GM12891 (cell line): Measurements from ENCODE around the gene KBTBD4.
"Not testable (repeated sequence)": the region's sequence is repeated elsewhere in the genome, so short reads cannot be mapped to it uniquely, and the experiment has no call there.

Experiments used
- DNase-seq: peaks from one replicate; pipeline ENCODE4 v3.0.0; 2011; ENCODE audit warnings: low spot score; ENCODE audit not compliant: insufficient read length
- FAIRE-seq: peaks from 2 replicates; lab custom pipeline; 2011; peaks lifted over from hg19 to GRCh38; lab: Jason Lieb, UNC
- PAX5 ChIP-seq: IDR thresholded peaks from 2 replicates; pipeline ENCODE4 v1.6.1; 2011; ENCODE audit warnings: low read length, moderate library complexity, mild to moderate bottlenecking; ENCODE audit not compliant: insufficient read depth, severe bottlenecking
- POLR2A ChIP-seq: IDR thresholded peaks from 2 replicates; pipeline ENCODE4 v1.6.1; 2011; ENCODE audit warnings: low read depth, low read length, control low read depth
- POLR2AphosphoS5 ChIP-seq: IDR thresholded peaks from 2 replicates; pipeline ENCODE4 v1.6.1; 2011; ENCODE audit warnings: low read depth, low read length, control low read depth
- POU2F2 ChIP-seq: IDR thresholded peaks from 2 replicates; pipeline ENCODE4 v1.6.1; 2011; ENCODE audit warnings: low read depth, mild to moderate bottlenecking, control low read depth, low read length, moderate library complexity
- SPI1 ChIP-seq: IDR thresholded peaks from 2 replicates; pipeline ENCODE4 v1.6.1; 2011; ENCODE audit warnings: low read depth, low read length, control low read depth
- TAF1 ChIP-seq: IDR thresholded peaks from 2 replicates; pipeline ENCODE4 v1.6.1; 2011; ENCODE audit warnings: low read depth, low read length, control low read depth

The KBTBD4 gene

DNA sequence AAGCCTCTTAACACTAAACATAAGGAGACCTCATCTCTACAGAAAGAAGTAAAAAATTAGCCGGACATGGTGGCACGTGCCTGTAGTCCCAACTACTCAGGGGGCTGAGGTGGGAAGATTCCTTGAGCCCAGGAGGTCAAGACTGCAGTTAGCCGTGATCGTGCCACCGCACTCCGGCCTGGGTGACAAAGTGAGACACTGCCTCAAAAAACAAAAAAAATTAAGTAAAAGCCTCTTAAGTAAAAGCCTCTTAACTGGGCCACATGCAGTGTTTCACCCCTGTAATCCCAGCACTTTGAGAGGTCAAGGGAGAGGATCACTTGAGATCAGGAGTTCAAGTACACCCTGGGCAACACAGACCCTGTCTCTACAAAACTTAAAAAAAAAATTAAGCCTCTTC lies 51.6 kb downstream of the KBTBD4 start:
- FAIRE-seq = no peak
- TF ChIP-seq TAF1 (no peak), POLR2AphosphoS5 (no peak), POLR2A (no peak)

GRCh38 chr11:47526032-47526431 lies 52.7 kb downstream of the KBTBD4 start:
- DNase-seq, FAIRE-seq: not testable (repeated sequence)

More for the DNA sequence above, 51.6 kb downstream of the KBTBD4 start:
- DNase-seq = no peak

GRCh38 chr11:47524291-47524874 lies 54.4 kb downstream of the KBTBD4 start:
- TF ChIP-seq POLR2A (no peak), POU2F2 (no peak), TAF1 (no peak), POLR2AphosphoS5 (no peak), SPI1 (no peak), PAX5 (no peak)
- DNase-seq = no peak
- peak; percentile 84 for FAIRE-seq

DNA sequence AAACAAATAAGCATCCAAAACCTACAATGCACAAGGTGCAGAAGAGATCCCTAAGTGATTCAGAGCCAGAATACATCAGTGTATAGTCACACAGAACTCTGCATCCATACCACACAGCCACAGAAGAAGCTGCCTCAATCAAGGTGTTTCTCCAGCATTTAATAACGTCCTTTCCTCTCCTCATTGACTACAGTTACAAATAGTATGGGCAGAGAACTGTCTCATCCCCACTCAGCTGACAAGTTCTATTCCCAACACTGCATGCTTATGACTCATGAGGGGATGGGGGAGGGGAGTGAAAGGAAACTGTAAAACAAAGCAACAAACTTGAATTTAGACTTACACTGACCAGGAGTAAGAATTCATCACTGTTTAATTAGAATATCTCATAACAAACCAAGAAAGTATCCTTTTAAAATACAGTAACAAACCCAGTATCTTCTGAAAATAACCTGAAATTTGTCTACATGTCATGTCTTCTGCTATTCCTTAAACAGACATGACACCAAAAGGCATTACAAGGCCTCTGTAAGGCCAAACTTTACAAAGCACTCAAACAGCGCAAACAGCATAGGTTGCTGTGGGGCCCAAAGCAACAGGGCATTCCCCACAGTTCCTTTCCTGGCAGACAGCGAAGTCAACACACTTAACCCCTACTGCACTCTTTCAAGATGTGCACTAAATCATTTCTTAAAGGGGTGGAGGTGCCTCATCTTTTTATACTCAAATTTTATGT lies 55.1 kb downstream of the KBTBD4 start:
- TF ChIP-seq TAF1 = no peak
- no peak for TF ChIP-seq POU2F2
- DNase-seq = no peak
- peak; percentile 38 for FAIRE-seq
